ENCODE measurements around the gene AAK1.
"Not testable (repeated sequence)": the region's sequence is repeated elsewhere in the genome, so short reads cannot be mapped to it uniquely, and the experiment has no call there.

AAK1 gene

DNA sequence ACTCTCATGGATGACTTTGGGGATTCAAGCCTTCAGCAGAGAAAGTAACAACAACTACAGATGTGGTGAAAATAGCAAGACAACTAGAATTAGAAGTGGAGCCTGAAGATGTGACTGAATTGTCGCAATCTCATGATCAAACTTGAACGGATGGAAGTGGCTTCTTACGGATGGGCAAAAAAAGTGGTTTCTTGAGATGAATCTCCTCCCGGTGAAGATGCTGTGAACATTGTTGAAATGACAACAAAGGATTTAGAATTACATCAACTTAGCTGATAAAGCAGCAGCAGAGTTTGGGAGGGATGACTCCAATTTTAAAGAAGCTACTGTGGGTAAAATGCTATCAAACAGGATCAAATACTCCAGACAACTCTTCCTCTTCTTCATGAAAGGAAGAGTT is 43.1 kb downstream of the AAK1 start:
- no peak for DNase-seq (ENCODE audit: low read depth)

DNA sequence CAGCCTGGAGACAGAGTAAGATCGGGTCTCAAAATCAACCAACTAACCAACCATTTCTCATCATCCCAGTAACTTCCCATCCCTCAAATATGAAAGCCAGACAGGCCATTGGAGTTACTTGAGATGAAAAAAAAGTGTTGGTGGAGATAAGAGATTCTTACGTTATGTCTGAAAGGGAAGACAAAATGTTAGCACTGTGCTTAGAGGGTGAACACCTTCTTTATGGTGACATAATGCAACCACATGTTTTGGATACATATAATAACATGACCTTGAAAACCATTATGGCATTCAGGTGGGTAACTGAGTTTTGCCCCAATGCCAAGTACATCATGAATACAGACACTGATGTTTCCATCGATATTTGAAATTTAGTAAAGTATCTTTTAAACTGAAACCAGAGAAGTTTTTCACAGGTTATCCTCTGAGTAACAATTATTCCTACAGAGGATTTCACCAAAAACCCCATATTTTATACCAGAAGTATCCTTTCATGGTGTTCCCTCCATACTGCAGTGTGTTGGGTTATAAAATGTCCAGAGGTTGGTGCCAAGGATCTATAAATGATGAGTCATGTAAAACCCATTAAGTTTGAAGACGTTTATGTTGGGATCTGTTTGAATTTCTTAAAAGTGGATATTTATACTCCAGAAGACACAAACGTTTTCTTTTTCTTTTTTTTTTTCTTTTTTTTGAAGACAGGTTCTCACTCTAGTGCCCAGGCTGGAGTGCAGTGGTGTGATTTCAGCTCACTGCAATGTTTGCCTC is 45.5 kb downstream of the AAK1 start:
- DNase-seq (ENCODE audit: low read depth) = no peak

- DNase-seq (ENCODE audit: low read depth) = no peak
Observed at GRCh38 chr2:69597105-69597504, 46.4 kb downstream of the AAK1 start.

GRCh38 chr2:69594341-69594740 is 49.2 kb downstream of the AAK1 start:
- DNase-seq (ENCODE audit: low read depth) = no peak

- DNase-seq (ENCODE audit: low read depth) = no peak
Observed at GRCh38 chr2:69592511-69592910, 51.0 kb downstream of the AAK1 start.

DNA sequence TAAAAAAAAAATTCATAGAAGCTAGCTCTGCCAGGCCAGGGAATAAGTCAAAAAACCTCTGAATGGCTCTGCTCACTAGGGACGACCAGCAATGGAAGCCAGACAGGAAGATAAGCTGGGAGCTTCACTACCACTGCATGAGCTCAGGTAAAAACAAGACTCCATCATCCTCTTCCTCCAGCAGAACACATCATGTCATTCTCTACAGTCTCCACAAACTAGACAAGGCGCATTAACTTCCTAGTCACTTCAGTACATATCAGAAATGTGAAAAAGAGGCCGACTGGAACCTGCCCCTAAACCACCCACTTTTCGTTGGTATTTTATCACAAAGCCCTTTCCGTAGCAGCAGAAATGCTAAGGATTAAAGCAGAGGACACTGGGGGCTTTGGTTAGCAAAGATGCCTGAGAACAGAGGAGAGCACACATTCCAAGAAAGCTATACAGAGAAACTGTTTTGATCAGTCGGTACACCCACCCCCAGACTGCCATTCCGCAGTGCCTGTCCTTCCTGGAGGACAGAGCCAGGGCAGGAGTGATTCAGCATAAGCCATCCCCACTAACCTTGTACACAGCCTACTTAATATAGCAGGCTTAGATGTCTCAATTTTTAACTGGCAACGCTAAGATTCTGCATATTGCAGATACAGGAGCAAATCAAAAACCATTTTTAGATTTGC is 53.4 kb downstream of the AAK1 start:
- DNase-seq (ENCODE audit: low read depth) = no peak

GRCh38 chr2:69588945-69589344 is 54.6 kb downstream of the AAK1 start:
- DNase-seq (ENCODE audit: low read depth) = no peak

DNA sequence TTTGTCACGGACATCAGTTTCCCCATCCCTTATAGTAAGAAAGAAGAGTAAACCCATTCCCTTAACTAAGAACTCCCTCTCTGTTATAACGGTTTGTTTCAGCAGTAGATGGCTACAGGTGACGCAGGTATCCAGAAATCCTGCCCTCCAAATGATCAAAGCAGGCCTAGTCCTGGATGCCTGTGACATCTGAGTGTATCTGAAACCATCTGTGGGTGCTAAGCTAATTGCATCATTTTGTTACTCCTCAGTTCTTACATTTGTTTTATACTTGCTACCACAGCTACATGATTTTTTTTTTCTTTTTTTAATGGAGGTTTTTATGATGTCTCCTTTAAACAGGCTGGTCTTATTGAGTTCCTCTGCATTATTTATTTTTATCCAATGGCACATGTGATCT is 55.1 kb downstream of the AAK1 start:
- no peak for DNase-seq (ENCODE audit: low read depth)

DNA sequence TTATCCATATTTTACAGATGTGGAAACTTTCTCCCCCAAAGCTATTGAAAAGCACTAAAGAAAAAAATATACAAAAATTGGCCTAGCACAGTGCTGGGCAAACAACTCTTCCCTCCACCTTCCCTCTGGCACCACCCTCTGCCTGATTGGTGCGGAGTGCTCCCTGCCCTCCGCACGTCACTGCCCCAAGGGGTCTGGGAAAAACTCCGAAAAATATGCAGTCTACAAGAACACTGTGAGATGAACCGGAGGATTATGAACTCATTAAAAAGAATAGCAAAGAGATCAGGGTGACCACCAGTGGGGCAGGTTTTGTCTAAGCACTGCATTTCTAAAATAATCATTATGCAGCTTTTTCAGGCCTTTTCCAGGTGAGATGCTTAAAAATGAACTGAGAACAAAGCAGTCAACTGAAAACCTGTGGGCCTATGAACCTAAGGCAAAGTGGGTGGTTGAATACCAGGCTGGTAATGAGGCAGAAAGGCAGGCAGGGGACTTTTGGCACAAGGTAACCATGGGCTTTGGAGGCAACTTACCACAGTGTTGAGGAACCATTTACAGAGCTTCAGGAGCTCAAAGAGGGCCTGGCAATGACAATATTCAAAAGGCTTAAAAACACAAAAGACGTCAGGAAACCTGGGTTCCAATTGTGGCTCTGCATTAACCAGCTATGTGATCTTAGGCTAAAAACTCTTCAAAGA is 57.5 kb downstream of the AAK1 start:
- DNase-seq (ENCODE audit: low read depth) = no peak

DNA sequence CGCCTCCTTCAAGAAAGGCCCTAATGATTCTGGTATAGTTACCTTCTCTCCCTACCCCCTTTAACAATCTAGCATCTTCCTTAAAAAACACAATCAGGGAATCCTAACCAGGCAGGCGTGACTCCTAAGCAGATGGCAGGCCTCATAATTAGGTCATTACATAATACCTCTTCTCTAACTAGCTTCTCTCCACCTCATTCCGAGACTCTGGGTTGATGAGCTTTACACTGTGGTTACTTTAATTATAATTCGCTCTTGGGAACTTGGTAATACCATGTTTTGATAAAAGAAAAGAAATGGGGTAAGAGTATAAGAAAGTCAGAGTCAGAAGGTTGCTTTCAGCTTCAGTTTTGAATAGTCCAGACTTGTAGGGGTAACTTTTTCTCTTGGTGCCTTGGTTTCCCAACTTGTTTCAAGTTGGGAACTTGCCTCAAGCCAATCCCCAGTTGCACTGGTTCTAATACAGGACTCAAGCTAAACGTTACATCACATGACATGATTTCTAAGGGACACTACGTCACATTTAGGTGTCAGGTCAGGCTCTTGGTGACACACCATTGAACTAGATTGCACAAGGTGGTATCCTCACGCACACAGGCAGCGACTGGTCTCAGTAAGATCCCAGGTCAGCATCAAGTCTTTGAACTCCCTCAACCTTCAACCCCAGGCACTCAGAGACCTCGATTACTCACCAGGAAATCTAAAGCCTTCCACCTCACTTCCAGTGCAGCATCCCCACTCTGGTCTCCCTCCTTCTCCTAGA is 59.2 kb downstream of the AAK1 start:
- DNase-seq (ENCODE audit: low read depth) = no peak

DNA sequence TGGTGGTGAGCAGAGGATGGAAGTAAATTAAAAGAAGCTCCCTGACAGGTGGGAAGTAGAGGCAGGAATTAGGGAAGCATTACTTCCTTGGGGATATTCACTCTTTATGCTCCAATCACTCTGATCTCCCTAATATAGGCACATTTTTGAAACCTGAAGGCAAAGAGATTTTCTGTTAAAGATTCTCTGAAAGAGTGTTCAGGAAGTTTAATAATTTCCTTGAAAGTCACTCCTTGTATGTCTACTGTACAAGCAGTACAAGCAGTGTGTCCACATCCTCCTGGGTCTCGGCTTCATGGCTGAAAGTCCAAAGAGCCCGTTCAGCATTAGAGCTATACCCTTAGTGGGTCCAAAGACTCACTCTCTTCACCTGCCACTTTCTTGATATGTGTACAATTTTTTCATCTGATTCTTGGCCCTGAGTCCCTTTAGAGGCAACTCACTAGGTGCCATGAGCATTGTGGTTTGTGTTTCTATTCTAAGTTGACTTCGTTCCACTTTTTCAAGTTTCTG is 60.2 kb downstream of the AAK1 start:
- no peak for DNase-seq (ENCODE audit: low read depth)

DNA sequence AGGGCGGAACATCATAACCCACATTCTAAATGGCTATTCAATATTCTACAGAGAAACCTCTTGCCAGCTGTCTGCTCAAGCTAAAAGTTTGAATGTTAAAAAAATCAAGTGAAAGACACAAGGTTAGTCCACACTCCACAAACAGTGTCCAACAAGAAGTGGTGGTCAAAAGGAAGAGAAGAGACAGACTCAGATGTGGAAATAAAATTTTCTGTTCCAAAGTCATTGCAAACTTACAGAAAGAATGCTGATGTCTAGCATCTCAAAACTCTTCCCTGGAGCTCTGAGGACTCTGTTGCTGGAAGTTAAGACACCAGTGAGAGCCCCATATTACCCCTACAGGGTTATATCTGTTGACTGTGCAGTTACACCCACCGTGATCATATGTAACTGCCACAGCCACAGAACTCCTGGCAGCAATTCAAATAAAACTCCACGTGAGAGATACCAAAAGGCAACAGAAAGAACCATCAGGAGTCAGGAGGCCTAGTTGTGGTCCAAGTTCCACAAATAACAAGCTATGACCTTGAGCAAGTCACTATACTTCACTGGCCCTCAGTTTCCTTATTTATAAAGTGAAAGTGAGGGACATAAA is 60.9 kb downstream of the AAK1 start:
- DNase-seq (ENCODE audit: low read depth) = no peak

DNA sequence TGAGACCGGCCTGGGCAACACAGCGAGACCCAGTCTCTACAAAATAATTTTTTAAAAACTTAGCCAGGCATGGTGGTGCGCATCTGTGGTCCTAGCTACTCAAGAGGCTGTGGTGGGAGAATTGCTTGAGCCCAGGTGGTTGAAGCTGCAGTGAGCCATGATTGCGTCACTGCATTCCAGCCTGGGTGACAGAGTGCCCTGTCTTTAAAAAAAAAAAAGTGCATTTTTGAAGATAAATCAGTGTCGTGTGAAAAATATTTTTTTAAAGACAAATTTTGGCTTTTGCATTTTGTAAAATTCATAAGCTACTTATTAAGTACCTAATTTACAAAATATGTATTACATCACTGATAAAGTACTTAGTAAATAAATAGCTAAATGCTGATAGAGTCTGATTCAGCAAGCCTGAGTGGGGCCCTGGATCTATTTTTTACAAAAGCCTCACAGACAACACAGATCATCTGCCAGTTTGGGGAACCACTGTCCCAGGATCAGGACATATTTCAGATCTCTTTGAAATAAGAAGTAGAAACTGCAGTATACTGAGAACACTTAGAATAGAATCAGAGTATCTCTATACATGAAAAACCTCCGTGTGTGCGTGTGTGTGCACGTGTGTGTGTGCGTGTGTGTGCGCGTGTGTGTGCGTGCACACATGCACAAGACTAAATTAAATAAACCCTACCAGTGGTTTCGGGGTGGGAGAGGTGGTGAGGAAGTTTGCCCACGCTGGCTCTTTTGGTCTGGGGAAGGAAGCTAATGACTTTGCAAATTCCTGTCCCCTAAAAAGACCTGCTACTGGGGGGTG is 61.6 kb downstream of the AAK1 start:
- no peak for DNase-seq (ENCODE audit: low read depth)

- no peak for DNase-seq (ENCODE audit: low read depth)
Observed at GRCh38 chr2:69580486-69580885, 63.1 kb downstream of the AAK1 start.

DNA sequence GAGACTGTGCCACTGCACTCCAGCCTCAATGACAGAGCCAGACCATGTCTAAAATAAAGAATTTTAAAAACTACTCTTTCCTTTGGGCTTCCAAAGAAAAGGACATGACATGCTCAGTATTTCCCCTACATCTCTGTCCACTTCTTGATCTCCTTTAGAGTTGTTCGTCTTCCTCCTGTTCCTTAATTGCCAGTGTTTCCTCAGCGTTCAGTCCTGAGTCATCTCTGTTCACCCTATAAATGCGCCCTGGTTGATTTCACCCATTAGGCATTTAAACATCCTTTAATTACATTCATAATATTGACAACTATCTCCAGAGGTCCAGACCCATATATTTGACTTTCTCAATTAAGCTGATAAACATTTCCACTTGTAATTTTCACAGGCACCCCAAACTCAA is 64.0 kb downstream of the AAK1 start:
- DNase-seq (ENCODE audit: low read depth) = no peak

DNA sequence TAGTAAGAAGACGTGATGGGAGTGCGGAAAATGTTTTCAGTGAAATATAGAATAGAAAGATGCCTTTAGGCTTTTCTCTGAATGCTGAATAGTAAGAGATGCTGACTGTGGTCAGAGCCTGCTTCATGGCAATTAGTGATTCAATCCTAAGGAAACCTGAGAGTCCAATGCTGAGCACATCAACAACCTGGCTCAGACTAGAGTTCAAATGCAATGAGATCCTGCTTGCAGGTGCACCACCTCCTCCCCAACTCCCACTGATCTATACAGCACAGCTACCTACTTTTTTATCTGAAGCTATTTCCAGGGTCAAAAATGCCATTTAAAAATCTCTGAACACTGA is 65.4 kb downstream of the AAK1 start:
- DNase-seq (ENCODE audit: low read depth) = no peak

GRCh38 chr2:69577467-69578197 is 65.9 kb downstream of the AAK1 start:
- no peak for DNase-seq (ENCODE audit: low read depth)

DNA sequence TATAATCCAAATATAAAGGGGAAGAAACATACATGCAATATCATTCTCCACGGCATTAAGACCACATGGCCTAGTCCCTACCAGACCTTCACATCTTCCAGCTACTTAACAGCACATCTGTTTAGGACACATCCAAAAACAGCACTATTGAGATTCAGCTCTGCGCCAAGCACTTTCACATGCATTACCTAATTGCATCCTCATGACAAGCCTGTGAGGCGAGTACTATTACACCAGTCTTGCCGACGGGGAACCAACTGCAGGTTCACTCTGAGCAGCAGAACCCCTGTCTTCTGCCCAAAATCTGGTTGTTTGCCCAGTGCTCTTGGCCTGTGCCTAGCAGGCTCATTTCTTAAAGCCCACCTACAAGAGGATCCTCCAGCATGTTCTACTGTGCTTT is 66.7 kb downstream of the AAK1 start:
- DNase-seq (ENCODE audit: low read depth) = no peak

GRCh38 chr2:69575926-69576325 is 67.6 kb downstream of the AAK1 start:
- DNase-seq (ENCODE audit: low read depth) = no peak

DNA sequence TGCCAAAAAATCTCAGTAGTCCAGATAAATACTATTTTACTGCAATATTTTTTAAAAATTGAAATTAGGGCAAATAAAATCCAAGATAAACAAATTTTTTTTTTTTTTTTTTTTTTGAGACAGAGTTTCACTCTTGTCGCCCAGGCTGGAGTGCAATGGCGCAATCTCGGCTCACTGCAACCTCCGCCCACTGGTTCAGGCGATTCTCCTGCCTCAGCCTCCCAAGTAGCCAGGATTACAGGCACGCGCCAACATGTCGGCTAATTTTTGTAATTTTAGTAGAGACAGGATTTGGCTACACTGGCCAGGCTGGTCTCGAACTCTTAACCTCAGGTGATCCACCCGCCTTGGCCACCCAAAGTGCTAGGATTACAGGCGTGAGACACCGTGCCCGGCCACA is 68.2 kb downstream of the AAK1 start:
- DNase-seq (ENCODE audit: low read depth) = not testable (repeated sequence)
